Keratinocyte (primary cell): Measurements from ENCODE around the gene TSPAN1.

Experiments used
- EZH2 ChIP-seq: IDR thresholded peaks from one replicate; pipeline ENCODE4 v1.6.1; 2012; ENCODE audit warnings: inconsistent platforms, mild to moderate bottlenecking, low read length, moderate library complexity
- TF ChIP-seq, protein P1 (sequence below), 3 experiments: IDR thresholded peaks in 1 of 3; conservative IDR thresholded peaks in 1 of 3; optimal IDR thresholded peaks in 1 of 3; 2 replicates in 2 of 3; 3 replicates in 1 of 3; pipeline versions ENCODE3 to v1.5.1; 2011; ENCODE audit warnings: low read length in 3 of 3, mild to moderate bottlenecking in 3 of 3, moderate library complexity in 2 of 3, control low read depth in 1 of 3, inconsistent platforms in 1 of 3; ENCODE audit not compliant: insufficient read depth in 2 of 3; ENCODE audit errors: extremely low read depth in 1 of 3

DNA sequence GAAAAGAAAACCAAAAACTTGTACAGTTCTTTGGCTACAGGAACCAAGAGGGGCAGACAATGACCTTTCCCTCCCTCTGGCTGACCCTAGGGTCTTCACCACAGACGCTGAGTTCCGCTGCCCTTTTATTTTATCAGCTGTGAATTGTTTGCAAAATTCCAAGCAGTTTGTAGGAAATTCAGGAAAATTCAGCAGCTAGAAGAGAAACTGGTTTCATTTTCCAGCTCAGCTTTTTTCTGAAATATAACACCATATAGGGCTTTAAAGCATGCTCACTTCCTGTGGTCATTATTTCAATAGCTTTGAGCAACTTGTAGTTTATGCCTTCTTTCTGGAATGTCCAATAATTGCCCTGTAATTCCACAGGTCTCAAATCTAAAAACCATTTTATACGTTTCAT is 37.0 kb upstream of the TSPAN1 start:
- TF ChIP-seq, protein P1, sequence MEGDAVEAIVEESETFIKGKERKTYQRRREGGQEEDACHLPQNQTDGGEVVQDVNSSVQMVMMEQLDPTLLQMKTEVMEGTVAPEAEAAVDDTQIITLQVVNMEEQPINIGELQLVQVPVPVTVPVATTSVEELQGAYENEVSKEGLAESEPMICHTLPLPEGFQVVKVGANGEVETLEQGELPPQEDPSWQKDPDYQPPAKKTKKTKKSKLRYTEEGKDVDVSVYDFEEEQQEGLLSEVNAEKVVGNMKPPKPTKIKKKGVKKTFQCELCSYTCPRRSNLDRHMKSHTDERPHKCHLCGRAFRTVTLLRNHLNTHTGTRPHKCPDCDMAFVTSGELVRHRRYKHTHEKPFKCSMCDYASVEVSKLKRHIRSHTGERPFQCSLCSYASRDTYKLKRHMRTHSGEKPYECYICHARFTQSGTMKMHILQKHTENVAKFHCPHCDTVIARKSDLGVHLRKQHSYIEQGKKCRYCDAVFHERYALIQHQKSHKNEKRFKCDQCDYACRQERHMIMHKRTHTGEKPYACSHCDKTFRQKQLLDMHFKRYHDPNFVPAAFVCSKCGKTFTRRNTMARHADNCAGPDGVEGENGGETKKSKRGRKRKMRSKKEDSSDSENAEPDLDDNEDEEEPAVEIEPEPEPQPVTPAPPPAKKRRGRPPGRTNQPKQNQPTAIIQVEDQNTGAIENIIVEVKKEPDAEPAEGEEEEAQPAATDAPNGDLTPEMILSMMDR (optimal IDR thresholded peaks at IDR 0.05 in 1 of 3, IDR thresholded peaks at IDR 0.05 in 1 of 3, conservative IDR thresholded peaks at IDR 0.05 in 1 of 3; ENCODE audit: extremely low read depth in 1 of 3, insufficient read depth in 2 of 3, low read length in 3 of 3) = no peak
- TF ChIP-seq EZH2 = no peak
